K562 (cell line): Measurements from ENCODE around the gene FIZ1. TPM values are rescaled to one million over a fixed set of nuclear protein-coding genes. Genes with fewer than 3 reads are reported as not detected.

Source experiments
- ATF1 ChIP-seq, 2 experiments: fragments of 450-650 bp in 1 of 2; IDR thresholded peaks; 2 replicates each; pipeline ENCODE4 v1.6.1; 2016; ENCODE audit warnings: missing compliant biosample characterization in 1 of 2, missing genetic modification characterization in 1 of 2
- CBFB ChIP-seq: sonication (generic); formaldehyde crosslinking; IDR thresholded peaks from 2 replicates; pipeline ENCODE4 v1.4.0; 2020; ENCODE audit warnings: mild to moderate bottlenecking, missing genetic modification reagents
- FOXP1 ChIP-seq: sonication (generic); formaldehyde crosslinking; IDR thresholded peaks from 2 replicates; pipeline ENCODE4 v1.8.0; 2022; ENCODE audit warnings: mild to moderate bottlenecking, missing genetic modification reagents
- HDAC2 ChIP-seq: fragments of 450-650 bp; IDR thresholded peaks from 2 replicates; pipeline ENCODE4 v1.6.1; 2016; ENCODE audit warnings: mild to moderate bottlenecking
- HEY1 ChIP-seq: fragments of 250-450 bp; sonication (Bioruptor Pico); IDR thresholded peaks from 2 replicates; pipeline ENCODE4 v1.5.0; 2020; ENCODE audit warnings: mild to moderate bottlenecking, moderate library complexity, borderline replicate concordance
- HSF4 ChIP-seq: fragments of 250-450 bp; sonication (Bioruptor Pico); IDR thresholded peaks from 2 replicates; pipeline ENCODE4 v2.1.2; 2022; ENCODE audit warnings: mild to moderate bottlenecking, moderate library complexity, borderline replicate concordance
- KDM4B ChIP-seq, 2 experiments: fragments of 450-650 bp in 1 of 2; sonication (generic) in 1 of 2; IDR thresholded peaks; 2 replicates each; pipeline ENCODE4 v1.6.1; 2016 to 2017; ENCODE audit warnings: borderline replicate concordance in 2 of 2, antibody characterized with exemption in 1 of 2, low read depth in 1 of 2, mild to moderate bottlenecking in 1 of 2
- NCOA6 ChIP-seq: fragments of 450-650 bp; IDR thresholded peaks from 2 replicates; pipeline ENCODE4 v1.6.1; 2017; ENCODE audit warnings: mild to moderate bottlenecking
- NFE2L1 ChIP-seq: fragments of 450-650 bp; IDR thresholded peaks from 2 replicates; pipeline ENCODE4 v1.6.1; 2016; ENCODE audit warnings: missing genetic modification characterization, low read depth, mild to moderate bottlenecking, missing compliant biosample characterization, moderate library complexity, borderline replicate concordance
- NR2C2 ChIP-seq, 2 experiments: fragments of 200-800 bp in 1 of 2; sonication (Bioruptor generic) in 1 of 2; sonication (generic) in 1 of 2; formaldehyde crosslinking in 1 of 2; IDR thresholded peaks; 2 replicates each; pipeline versions ENCODE4 v1.6.1 to v1.8.0; 2016 to 2022; ENCODE audit warnings: mild to moderate bottlenecking in 1 of 2, missing compliant biosample characterization in 1 of 2, missing genetic modification characterization in 1 of 2, missing genetic modification reagents in 1 of 2
- RBM15 ChIP-seq: fragments of 200-400 bp; formaldehyde crosslinking; IDR thresholded peaks from 2 replicates; pipeline ENCODE4 v1.6.1; 2018; ENCODE audit warnings: mild to moderate bottlenecking, low read length, moderate library complexity; ENCODE audit not compliant: insufficient read depth
- SMAD1 ChIP-seq: fragments of 150-350 bp; IDR thresholded peaks from 2 replicates; pipeline ENCODE4 v1.6.1; 2014; ENCODE audit warnings: low read length, low read depth; ENCODE audit not compliant: partially characterized antibody
- ZBED1 ChIP-seq: IDR thresholded peaks from 2 replicates; pipeline ENCODE4 v1.6.1; 2014
- ZNF134 ChIP-seq: fragments of 250-450 bp; sonication (Bioruptor Pico); conservative IDR thresholded peaks from 2 replicates; pipeline ENCODE4 v1.4.0; 2020
- ZNF431 ChIP-seq: sonication (generic); formaldehyde crosslinking; IDR thresholded peaks from 2 replicates; pipeline ENCODE4 v1.8.0; 2022; ENCODE audit warnings: mild to moderate bottlenecking, missing genetic modification reagents
- ZNF668 ChIP-seq: fragments of 250-450 bp; sonication (Bioruptor Pico); IDR thresholded peaks from 2 replicates; pipeline ENCODE4 v1.8.0; 2022; ENCODE audit warnings: mild to moderate bottlenecking, inconsistent platforms
- ZNF764 ChIP-seq: fragments of 250-450 bp; sonication (Bioruptor Pico); IDR thresholded peaks from 2 replicates; pipeline ENCODE4 v1.4.0; 2020; ENCODE audit warnings: low read depth, mild to moderate bottlenecking, moderate library complexity
- polyA plus RNA-seq, 8 experiments: library from polyadenylated mRNA; depleted of rRNA in 4 of 8; stranded (reverse) in 5 of 8; unstranded in 3 of 8; fragments of >200 nt; fragmentation: Nextera tagmentation in 2 of 8; fragmentation: Illumina TruSeq in 1 of 8; extraction: Ambion mirVana in 2 of 8; extraction: Trizol in 1 of 8; gene quantifications; 2 replicates each; pipeline versions ENCODE4 v1.2.1 to v1.2.3, GENCODE V29; 2011 to 2014; ENCODE audit warnings: inconsistent platforms in 1 of 8, missing spikeins in 1 of 8
- total RNA-seq, 7 experiments: library from RNA; depleted of rRNA in 6 of 7; stranded (reverse); fragments of >200 nt in 6 of 7; fragmentation: Illumina TruSeq in 2 of 7; extraction: Trizol in 2 of 7; gene quantifications; 2 replicates each; pipeline versions ENCODE4 v1.2.1 to v1.2.3, GENCODE V29; 2011 to 2021; ENCODE audit warnings: low replicate concordance in 1 of 7
- TF ChIP-seq, protein P1 (sequence below): fragments of 250-450 bp; sonication (Bioruptor Pico); IDR thresholded peaks from 2 replicates; pipeline ENCODE4 v1.8.0; 2021; ENCODE audit warnings: borderline replicate concordance, mild to moderate bottlenecking, moderate library complexity; ENCODE audit not compliant: poor library complexity, severe bottlenecking
- TF ChIP-seq, protein P2 (sequence below): fragments of 250-450 bp; sonication (Bioruptor Pico); IDR thresholded peaks from 2 replicates; pipeline ENCODE4 v1.4.0; 2020

The FIZ1 gene
- total and polyA plus RNA-seq, 9 of the 15 experiments (the other 6 are each of a cell fraction or from before 2014, with no cell fraction given) = 0.79 to 17.5 (median 5.5) TPM

DNA sequence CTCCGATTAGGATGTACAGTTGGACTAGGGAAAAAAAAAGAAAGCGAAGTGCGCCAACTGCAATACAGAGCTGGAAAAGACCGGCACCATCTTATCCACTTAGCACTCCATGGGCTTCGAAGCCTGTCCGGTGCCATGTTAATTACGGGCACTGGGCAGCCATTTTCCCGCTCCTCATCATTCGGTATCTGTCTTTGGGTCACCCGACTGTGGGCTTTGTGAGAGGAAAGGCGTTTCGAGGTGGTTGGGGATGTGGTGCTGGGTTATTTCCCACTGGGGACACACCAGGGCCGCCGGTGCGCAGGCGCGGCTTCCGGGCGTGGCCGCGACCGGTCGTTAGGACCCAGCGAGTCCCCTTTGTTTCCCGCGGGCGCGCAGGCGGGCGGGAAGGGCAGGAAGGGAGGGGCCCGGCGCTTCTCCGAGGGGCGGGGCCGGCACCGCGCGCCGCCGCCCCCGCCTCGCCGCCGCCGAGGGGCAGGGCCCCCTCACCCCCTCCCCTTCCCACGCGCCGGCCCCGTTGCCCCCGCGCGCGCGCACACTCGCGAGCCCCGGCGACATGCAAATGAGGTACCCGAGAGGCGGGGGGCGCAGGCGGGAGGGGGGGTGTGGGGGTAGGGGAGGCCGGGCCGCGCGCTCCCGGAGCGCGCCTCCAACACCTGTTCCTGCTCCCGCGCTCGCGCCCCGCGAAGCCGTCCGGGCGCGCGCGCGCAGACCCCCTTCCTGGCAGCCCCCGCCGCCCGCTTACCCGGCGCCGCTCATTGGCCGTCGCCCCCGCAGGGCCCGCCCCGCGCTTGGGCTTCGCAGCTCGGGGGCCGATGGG lies 735 bp upstream of the FIZ1 start, which contains the start of gene ZNF524 (continued):
- TF ChIP-seq ZNF764 (CRISPR knock-in tag) (no peak), KDM4B (IDR thresholded peaks at IDR 0.05; ENCODE audit: borderline replicate concordance in 2 of 2, low read depth in 1 of 2) (peak in 1 of 2 experiments; percentile 81; a peak in 2 of 4 replicates), ZBED1 (no peak), NFE2L1 (tag) (no peak), NR2C2 (CRISPR knock-in tag; IDR thresholded peaks at IDR 0.05) (peak; percentile 18; the same call in 1 of the 2 replicates), NR2C2 (tag; IDR thresholded peaks at IDR 0.05) (peak; percentile 98), ATF1 (CRISPR knock-in tag; IDR thresholded peaks at IDR 0.05) (no peak), ATF1 (tag; IDR thresholded peaks at IDR 0.05) (0 out of 2 replicates have a peak, but pooled peaks have one; percentile 64), ZNF134 (CRISPR knock-in tag) (peak; percentile 34; the same call in 1 of the 2 replicates), HSF4 (CRISPR knock-in tag) (no peak), HDAC2 (no peak), FOXP1 (CRISPR knock-in tag) (peak; percentile 16; the same call in 1 of the 2 replicates), ZNF431 (CRISPR knock-in tag) (no peak), ZNF668 (CRISPR knock-in tag) (no peak), CBFB (CRISPR knock-in tag) (no peak), RBM15 (no peak), HEY1 (no peak), SMAD1 (no peak), NCOA6 (no peak)
- TF ChIP-seq, protein P1, sequence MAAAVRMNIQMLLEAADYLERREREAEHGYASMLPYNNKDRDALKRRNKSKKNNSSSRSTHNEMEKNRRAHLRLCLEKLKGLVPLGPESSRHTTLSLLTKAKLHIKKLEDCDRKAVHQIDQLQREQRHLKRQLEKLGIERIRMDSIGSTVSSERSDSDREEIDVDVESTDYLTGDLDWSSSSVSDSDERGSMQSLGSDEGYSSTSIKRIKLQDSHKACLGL (CRISPR knock-in tag) = no peak
- TF ChIP-seq, protein P2, sequence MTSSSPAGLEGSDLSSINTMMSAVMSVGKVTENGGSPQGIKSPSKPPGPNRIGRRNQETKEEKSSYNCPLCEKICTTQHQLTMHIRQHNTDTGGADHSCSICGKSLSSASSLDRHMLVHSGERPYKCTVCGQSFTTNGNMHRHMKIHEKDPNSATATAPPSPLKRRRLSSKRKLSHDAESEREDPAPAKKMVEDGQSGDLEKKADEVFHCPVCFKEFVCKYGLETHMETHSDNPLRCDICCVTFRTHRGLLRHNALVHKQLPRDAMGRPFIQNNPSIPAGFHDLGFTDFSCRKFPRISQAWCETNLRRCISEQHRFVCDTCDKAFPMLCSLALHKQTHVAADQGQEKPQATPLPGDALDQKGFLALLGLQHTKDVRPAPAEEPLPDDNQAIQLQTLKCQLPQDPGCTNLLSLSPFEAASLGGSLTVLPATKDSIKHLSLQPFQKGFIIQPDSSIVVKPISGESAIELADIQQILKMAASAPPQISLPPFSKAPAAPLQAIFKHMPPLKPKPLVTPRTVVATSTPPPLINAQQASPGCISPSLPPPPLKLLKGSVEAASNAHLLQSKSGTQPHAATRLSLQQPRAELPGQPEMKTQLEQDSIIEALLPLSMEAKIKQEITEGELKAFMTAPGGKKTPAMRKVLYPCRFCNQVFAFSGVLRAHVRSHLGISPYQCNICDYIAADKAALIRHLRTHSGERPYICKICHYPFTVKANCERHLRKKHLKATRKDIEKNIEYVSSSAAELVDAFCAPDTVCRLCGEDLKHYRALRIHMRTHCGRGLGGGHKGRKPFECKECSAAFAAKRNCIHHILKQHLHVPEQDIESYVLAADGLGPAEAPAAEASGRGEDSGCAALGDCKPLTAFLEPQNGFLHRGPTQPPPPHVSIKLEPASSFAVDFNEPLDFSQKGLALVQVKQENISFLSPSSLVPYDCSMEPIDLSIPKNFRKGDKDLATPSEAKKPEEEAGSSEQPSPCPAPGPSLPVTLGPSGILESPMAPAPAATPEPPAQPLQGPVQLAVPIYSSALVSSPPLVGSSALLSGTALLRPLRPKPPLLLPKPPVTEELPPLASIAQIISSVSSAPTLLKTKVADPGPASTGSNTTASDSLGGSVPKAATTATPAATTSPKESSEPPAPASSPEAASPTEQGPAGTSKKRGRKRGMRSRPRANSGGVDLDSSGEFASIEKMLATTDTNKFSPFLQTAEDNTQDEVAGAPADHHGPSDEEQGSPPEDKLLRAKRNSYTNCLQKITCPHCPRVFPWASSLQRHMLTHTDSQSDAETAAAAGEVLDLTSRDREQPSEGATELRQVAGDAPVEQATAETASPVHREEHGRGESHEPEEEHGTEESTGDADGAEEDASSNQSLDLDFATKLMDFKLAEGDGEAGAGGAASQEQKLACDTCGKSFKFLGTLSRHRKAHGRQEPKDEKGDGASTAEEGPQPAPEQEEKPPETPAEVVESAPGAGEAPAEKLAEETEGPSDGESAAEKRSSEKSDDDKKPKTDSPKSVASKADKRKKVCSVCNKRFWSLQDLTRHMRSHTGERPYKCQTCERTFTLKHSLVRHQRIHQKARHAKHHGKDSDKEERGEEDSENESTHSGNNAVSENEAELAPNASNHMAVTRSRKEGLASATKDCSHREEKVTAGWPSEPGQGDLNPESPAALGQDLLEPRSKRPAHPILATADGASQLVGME (CRISPR knock-in tag) = no peak; the same call in 1 of the 2 replicates
